ENCODE data around the gene SEMG1. TPM values are rescaled to one million over a fixed set of nuclear protein-coding genes. Genes with fewer than 3 reads are reported as not detected.

The SEMG1 gene, protein sequence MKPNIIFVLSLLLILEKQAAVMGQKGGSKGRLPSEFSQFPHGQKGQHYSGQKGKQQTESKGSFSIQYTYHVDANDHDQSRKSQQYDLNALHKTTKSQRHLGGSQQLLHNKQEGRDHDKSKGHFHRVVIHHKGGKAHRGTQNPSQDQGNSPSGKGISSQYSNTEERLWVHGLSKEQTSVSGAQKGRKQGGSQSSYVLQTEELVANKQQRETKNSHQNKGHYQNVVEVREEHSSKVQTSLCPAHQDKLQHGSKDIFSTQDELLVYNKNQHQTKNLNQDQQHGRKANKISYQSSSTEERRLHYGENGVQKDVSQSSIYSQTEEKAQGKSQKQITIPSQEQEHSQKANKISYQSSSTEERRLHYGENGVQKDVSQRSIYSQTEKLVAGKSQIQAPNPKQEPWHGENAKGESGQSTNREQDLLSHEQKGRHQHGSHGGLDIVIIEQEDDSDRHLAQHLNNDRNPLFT
- total RNA-seq, result not detected in 2 replicates

DNA sequence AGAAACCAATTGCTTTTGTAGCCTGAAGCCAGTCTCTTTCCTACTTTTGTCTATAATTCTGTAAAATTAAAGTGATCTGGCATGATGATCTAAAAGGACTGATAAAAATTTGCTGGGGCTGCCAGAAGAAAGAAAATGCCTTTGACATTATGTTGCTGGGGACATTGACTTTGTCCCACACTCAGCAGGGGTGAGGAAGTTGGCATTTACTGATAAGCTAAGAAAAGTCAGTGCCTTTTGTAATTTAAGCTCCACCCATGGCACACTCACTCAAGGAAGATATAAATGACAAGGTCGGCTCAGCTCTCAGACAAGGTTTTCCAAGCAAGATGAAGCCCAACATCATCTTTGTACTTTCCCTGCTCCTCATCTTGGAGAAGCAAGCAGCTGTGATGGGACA, at the start of gene SEMG1:
SEMG1 (plus strand) TSS at position 309 of the 400 bp plus-strand sequence; CDS start at position 330, 21 bp downstream.
- intact Hi-C loops (cut with micrococcal nuclease), result no loop called here
- CTCF ChIA-PET, result no interaction called here

DNA sequence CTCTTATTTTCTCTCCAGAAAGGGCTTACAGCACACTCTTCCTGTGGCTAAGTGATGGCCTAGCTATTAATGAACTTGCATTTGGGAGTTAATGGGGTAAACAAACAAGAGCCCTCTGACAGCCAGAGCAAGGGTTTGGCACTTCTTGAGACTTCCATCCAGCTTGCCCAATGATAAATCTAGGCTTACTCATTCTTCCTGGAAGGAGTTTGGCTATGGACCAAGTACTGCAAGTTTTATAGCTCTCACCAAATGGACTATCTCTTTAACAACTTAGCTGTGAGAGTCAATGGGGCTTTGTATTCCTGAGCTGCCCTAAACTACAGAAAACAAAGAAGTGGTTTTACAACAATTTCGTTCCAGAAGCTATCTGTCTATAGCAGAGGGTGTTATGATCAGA, 48.9 kb upstream of the SEMG1 start:
- Mint-ChIP-seq H3K4me1 (peaks cover 15% of the 10 kb centered on the region), H3K4me3 (no peak overlapping the region), H3K36me3 (ENCODE audit: low read depth) (peaks cover 6% of the 10 kb centered on the region), H3K27ac (no peak overlapping the region), H3K9me3 (peaks cover 40% of the 10 kb centered on the region), H3K27me3 (peaks cover 24% of the 10 kb centered on the region)
- intact Hi-C loops (cut with micrococcal nuclease), result no loop called here
- TF ChIP-seq, protein P1, sequence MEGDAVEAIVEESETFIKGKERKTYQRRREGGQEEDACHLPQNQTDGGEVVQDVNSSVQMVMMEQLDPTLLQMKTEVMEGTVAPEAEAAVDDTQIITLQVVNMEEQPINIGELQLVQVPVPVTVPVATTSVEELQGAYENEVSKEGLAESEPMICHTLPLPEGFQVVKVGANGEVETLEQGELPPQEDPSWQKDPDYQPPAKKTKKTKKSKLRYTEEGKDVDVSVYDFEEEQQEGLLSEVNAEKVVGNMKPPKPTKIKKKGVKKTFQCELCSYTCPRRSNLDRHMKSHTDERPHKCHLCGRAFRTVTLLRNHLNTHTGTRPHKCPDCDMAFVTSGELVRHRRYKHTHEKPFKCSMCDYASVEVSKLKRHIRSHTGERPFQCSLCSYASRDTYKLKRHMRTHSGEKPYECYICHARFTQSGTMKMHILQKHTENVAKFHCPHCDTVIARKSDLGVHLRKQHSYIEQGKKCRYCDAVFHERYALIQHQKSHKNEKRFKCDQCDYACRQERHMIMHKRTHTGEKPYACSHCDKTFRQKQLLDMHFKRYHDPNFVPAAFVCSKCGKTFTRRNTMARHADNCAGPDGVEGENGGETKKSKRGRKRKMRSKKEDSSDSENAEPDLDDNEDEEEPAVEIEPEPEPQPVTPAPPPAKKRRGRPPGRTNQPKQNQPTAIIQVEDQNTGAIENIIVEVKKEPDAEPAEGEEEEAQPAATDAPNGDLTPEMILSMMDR (IDR thresholded peaks at IDR 0.05), result no peak
- CTCF ChIA-PET, result no interaction called here
- ATAC-seq (ENCODE audit: low read depth) (no peak), DNase-seq (no peak)
- POLR2A ChIA-PET, result no interaction called here

More for the DNA sequence above, at the start of gene SEMG1:
- Mint-ChIP-seq H3K27me3 (peaks cover 43% of the 10 kb centered on the region), H3K27ac (no peak within 1 kb of the TSS), H3K4me3 (no peak within 1 kb of the TSS), H3K9me3 (peaks cover 7% of the 10 kb centered on the region), H3K4me1 (no peaks in the 10 kb centered on the region), H3K36me3 (ENCODE audit: low read depth) (no peaks in the 10 kb centered on the region)
- POLR2A ChIA-PET, result no interaction called here
- TF ChIP-seq, protein P1 (IDR thresholded peaks at IDR 0.05), result no peak
- DNase-seq (no peak), ATAC-seq (ENCODE audit: low read depth) (no peak)

DNA sequence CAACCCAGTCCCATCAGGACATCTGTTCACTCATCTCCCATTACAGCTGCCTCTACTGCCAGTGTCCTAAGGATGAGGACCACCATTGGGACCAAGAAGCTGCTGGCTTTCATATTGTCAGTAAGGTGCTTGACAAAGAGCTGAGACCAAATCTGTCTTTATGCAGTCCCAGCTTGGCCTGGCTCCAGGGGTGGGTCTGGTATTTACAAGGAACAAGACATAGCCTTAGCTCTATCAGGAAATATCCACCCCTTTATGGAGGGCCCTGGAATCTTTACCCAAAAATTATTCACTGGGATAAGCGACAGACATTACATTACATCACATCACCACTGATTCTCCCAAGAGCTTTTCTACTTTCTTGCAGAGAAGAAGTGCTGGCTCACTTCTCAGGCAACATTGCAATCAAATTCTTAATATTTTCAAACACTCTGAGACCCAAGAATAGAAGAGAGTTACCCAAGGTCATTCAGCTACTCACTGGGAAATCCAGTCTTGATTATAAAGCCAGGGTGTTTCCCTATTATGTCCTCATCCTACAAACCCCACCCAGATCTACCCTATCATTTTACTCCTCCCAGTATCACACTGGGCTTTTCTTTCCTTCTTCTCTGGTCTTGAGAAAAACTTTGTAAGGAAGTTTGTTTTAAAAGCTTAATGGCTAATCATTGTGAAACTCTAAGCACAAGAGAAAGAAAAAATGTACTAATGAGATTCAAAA, 43.6 kb upstream of the SEMG1 start:
- intact Hi-C loops (cut with micrococcal nuclease), result no loop called here
- ChIA-PET POLR2A (no interaction called here), CTCF (no interaction called here)
- TF ChIP-seq, protein P1 (IDR thresholded peaks at IDR 0.05), result no peak
- DNase-seq (no peak), ATAC-seq (ENCODE audit: low read depth) (no peak)
- peaks cover 54% of the 10 kb centered on the region for H3K27me3 Mint-ChIP-seq
- peaks cover 29% of the 10 kb centered on the region for H3K9me3 Mint-ChIP-seq
- H3K27ac Mint-ChIP-seq, result no peak overlapping the region
- H3K4me1 Mint-ChIP-seq, result no peaks in the 10 kb centered on the region
- H3K36me3 Mint-ChIP-seq (ENCODE audit: low read depth), result peaks cover 3% of the 10 kb centered on the region
- no peak overlapping the region for H3K4me3 Mint-ChIP-seq

DNA sequence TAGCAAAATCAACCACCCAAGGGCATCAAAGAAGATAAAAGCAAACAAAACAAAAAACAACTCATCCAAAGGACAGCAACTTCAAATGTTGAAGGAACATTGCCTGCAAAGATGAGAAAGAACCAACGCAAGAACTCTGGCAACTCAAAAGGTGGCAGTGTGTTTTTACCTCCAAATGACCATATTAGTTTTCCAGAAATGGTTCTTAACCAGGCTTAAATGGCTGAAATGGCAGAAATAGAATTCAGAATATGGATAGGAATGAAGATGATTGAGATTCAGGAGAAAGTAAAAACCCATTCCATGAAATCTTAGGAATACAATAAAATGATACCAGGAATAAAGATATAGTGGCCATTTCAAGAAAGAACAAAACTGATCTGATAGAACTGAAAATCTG, 41.9 kb upstream of the SEMG1 start:
- H3K27ac Mint-ChIP-seq, result no peak overlapping the region
- peaks cover 16% of the 10 kb centered on the region for H3K9me3 Mint-ChIP-seq
- no peaks in the 10 kb centered on the region for H3K4me1 Mint-ChIP-seq
- POLR2A ChIA-PET, result no interaction called here
- ATAC-seq (ENCODE audit: low read depth) (no peak), DNase-seq (no peak)
- intact Hi-C loops (cut with micrococcal nuclease), result no loop called here
- H3K4me3 Mint-ChIP-seq, result no peak overlapping the region
- H3K36me3 Mint-ChIP-seq (ENCODE audit: low read depth), result no peaks in the 10 kb centered on the region
- CTCF ChIA-PET, result no interaction called here
- TF ChIP-seq, protein P1 (IDR thresholded peaks at IDR 0.05), result no peak
- peaks cover 54% of the 10 kb centered on the region for H3K27me3 Mint-ChIP-seq

DNA sequence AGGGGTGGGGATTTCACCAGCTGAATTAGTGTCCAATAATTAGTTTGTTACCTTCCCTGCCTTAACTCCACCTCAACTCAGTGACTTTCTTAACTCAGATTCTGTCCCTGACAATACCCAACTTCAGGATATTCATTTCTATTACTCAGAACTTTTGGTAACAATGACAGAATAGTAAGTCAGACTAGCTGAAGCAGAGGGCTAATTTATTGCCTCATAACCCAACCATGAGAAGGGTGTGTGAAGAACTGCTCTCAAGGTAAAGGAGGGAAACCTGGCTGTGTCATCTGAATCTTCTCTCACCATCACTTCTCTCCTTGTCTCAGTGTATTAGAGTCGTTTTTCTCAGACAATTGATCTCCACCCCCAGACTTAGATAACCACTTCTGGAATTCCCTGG, 33.3 kb upstream of the SEMG1 start:
- DNase-seq (no peak), ATAC-seq (ENCODE audit: low read depth) (no peak)
- Mint-ChIP-seq H3K27me3 (peaks cover 22% of the 10 kb centered on the region), H3K27ac (no peak overlapping the region), H3K36me3 (ENCODE audit: low read depth) (no peaks in the 10 kb centered on the region), H3K4me1 (no peaks in the 10 kb centered on the region), H3K9me3 (peaks cover 4% of the 10 kb centered on the region), H3K4me3 (no peak overlapping the region)
- TF ChIP-seq, protein P1 (IDR thresholded peaks at IDR 0.05), result no peak
- intact Hi-C loops (cut with micrococcal nuclease), result no loop called here
- ChIA-PET POLR2A (no interaction called here), CTCF (no interaction called here)

All from activated B cell treated with CpG ODN at 0.5 μM for 24 hours (primary cell).